Endometrial microvascular endothelial cells (primary cell): ENCODE measurements around the gene DNMT3A. TPM values are rescaled to one million over a fixed set of nuclear protein-coding genes. Genes with fewer than 3 reads are reported as not detected.

Source experiments
- in situ Hi-C: cut with HindIII; loops from 2 replicates; pipeline ENCODE4 v1.10.0; 2017; ENCODE audit warnings: low sequenced_read_pairs, low pct_unique_long_range_greater_than_20kb; ENCODE audit errors: inconsistent ontology term
- total RNA-seq: library from RNA; depleted of rRNA; stranded (reverse); fragments of >200 nt; gene quantifications from one replicate; pipeline ENCODE4 v1.2.3, GENCODE V29; 2015; ENCODE audit errors: inconsistent ontology term

DNMT3A gene
- total RNA-seq, 1 donor from 2014 or later = 9.2 TPM

GRCh38 chr2:25333981-25334380 is 7.7 kb downstream of the DNMT3A start:
- in situ Hi-C loops = no loop called here

- in situ Hi-C loops = no loop called here
Measured at GRCh38 chr2:25332571-25332970, 9.2 kb downstream of the DNMT3A start.

GRCh38 chr2:25331686-25332365 is 9.9 kb downstream of the DNMT3A start:
- in situ Hi-C loops = no loop called here

- in situ Hi-C loops = no loop called here
Measured at GRCh38 chr2:25330937-25331336, 10.8 kb downstream of the DNMT3A start.

GRCh38 chr2:25330273-25330672 is 11.5 kb downstream of the DNMT3A start:
- in situ Hi-C loops = no loop called here

GRCh38 chr2:25328152-25329085 is 13.3 kb downstream of the DNMT3A start:
- in situ Hi-C loops = no loop called here

- in situ Hi-C loops = no loop called here
Measured at GRCh38 chr2:25326326-25327013, 15.3 kb downstream of the DNMT3A start.

GRCh38 chr2:25324905-25325592 is 16.7 kb downstream of the DNMT3A start:
- in situ Hi-C loops = no loop called here

- in situ Hi-C loops = no loop called here
Measured at GRCh38 chr2:25324251-25324650, 17.5 kb downstream of the DNMT3A start.

GRCh38 chr2:25323610-25324189 is 18.0 kb downstream of the DNMT3A start:
- in situ Hi-C loops = no loop called here

GRCh38 chr2:25323042-25323514 is 18.6 kb downstream of the DNMT3A start:
- in situ Hi-C loops = no loop called here

- in situ Hi-C loops = no loop called here
Measured at GRCh38 chr2:25322312-25322711, 19.4 kb downstream of the DNMT3A start.

GRCh38 chr2:25320077-25320476 is 21.6 kb downstream of the DNMT3A start:
- in situ Hi-C loops = no loop called here

GRCh38 chr2:25316101-25316500 is 25.6 kb downstream of the DNMT3A start:
- in situ Hi-C loops = no loop called here

- in situ Hi-C loops = no loop called here
Measured at GRCh38 chr2:25315316-25315680, 26.4 kb downstream of the DNMT3A start.

- in situ Hi-C loops = no loop called here
Measured at GRCh38 chr2:25314514-25315315, 27.0 kb downstream of the DNMT3A start.

GRCh38 chr2:25313711-25314513 is 27.8 kb downstream of the DNMT3A start:
- in situ Hi-C loops = no loop called here
